MV-4-11 (cell line): ENCODE measurements around the gene UBTF.
"Not testable (repeated sequence)": the region's sequence is repeated elsewhere in the genome, so short reads cannot be mapped to it uniquely, and the experiment has no call there.

Source experiments
- DNase-seq: peaks from one replicate; lab custom pipeline; 2025; lab: John Stamatoyannopoulos, UW

UBTF gene

DNA sequence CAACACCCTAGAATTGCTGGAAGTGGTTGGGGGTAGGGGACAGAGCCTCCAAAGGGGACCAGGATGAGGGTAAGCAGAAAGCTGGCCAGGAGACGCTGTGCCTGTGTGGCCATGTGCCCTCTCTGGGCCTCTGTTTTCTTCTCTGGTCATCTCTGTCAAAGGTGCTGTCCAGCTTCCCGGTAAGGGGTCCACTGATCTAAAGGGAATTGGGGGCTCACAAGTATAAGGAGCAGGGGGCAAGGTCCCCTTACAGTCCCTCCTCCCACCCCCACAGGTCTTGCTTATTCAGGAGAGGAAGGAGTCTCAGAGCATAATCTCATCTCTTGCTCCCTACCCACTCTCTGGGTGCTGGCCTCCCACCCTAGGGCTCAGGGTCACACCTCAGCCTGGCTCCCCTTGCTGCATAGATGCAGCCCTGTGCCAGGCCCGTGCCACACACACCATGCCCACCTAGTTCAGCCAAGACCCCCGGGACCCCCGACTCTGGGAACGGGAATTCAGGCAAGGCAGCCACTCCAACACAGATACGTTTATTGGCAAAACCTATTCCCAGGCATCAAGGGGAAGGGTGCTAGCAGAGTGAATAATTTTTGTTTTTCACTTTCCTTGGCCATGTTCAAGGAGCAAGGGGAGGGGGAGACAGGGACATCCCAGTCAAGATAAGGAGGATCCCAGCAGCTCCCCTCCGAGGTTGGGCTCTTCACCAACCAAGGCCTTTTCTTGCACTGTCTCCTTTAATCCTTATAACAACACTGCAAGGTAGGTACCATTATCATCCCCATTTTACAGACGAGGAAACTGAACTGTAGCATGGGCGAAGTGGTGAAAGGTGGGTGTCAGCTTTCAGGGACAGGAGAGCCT lies 28.6 kb upstream of the UBTF start:
- no peak for DNase-seq

DNA sequence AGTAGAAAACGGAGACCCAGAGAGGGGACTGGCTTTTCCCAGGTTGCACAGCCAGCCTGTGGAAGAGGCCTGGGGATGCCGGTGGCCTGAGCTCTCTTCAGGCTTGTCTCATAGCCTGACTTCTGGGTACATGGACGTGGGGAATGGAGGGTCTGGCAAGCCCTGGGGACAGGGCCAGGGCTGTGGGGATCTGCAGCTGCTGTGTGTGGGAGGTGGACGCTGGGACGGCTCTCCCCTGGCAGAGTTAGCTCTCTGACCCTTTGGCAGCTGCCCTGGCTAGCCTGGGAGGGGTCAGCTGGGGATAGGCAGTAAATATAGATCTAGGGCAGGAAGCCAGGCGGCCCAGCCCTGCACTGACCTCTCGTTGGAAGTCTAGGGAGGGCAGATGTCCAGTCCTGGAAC lies 28.0 kb upstream of the UBTF start:
- DNase-seq: no peak

DNA sequence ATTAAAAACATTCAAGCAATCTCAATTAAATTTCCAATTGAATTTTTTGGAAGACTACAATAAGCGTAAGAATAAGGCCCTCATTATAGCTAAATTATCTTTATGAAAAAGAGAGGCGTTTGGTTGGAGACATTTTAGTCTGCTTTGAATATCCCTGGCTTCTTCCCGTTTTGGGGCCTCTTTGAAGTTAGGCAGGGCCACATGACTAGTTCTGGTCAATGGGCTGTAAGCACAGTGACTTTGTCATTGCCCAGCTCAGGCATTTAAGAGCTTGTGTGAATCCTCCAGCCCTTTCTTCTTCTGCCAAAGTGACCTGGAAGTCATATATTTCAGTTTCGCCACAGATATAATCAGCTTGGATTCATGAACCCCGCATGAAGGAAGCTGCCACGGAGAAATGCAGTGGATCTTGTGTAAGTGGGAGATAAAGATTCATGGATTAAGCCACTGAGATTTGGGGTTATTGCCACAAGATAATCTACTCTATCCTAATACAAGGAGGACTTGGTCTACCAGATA lies 21.7 kb upstream of the UBTF start:
- DNase-seq: peak; percentile 83

DNA sequence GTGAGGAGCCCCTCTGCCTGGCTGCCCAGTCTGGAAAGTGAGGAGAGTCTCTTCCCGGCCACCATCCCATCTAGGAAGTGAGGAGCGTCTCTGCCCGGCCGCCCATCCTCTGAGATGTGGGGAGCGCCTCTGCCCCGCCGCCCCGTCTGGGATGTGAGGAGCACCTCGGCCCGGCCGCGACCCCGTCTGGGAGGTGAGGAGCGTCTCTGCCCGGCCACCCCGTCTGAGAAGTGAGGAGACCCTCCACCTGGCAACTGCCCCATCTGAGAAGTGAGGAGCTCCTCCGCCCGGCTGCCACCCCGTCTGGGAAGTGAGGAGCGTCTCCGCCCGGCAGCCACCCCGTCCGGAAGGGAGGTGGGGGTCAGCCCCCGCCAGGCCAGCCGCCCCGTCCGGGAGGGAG lies 18.4 kb upstream of the UBTF start:
- not testable (repeated sequence) for DNase-seq

- no peak for DNase-seq
Observed at GRCh38 chr17:44236444-44236991, 17.0 kb upstream of the UBTF start.

- no peak for DNase-seq
Observed at GRCh38 chr17:44235583-44235936, 16.1 kb upstream of the UBTF start.

- no peak for DNase-seq
Observed at GRCh38 chr17:44233582-44233981, 14.1 kb upstream of the UBTF start.

- DNase-seq: no peak
Observed at GRCh38 chr17:44232061-44232460, 12.6 kb upstream of the UBTF start.

DNA sequence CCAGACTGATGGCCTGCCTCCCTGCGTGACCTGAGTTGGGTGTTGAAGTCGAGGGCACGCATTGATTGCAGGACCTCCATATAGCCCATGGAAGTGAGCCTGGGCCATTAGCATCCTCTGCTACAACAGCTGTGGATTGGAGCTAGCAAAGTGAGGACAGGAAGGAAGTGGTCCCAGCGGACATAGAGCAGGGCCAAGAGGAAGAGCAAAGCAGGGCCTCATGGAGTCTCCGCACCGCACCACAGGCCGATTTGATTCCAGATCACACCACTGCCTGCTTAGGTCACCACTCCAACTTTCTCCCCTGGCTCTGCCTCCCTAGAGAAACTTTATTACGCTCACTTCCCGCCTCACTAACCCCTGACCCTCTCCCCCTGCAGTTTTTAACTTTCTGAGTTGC lies 10.7 kb upstream of the UBTF start:
- DNase-seq: no peak

GRCh38 chr17:44229090-44229489 lies 9.6 kb upstream of the UBTF start:
- no peak for DNase-seq

GRCh38 chr17:44223541-44224071 lies 4.1 kb upstream of the UBTF start:
- no peak for DNase-seq

GRCh38 chr17:44222112-44222869 lies 2.8 kb upstream of the UBTF start:
- DNase-seq: peak; percentile 48

GRCh38 chr17:44221862-44222111 lies 2.3 kb upstream of the UBTF start:
- DNase-seq: no peak

DNA sequence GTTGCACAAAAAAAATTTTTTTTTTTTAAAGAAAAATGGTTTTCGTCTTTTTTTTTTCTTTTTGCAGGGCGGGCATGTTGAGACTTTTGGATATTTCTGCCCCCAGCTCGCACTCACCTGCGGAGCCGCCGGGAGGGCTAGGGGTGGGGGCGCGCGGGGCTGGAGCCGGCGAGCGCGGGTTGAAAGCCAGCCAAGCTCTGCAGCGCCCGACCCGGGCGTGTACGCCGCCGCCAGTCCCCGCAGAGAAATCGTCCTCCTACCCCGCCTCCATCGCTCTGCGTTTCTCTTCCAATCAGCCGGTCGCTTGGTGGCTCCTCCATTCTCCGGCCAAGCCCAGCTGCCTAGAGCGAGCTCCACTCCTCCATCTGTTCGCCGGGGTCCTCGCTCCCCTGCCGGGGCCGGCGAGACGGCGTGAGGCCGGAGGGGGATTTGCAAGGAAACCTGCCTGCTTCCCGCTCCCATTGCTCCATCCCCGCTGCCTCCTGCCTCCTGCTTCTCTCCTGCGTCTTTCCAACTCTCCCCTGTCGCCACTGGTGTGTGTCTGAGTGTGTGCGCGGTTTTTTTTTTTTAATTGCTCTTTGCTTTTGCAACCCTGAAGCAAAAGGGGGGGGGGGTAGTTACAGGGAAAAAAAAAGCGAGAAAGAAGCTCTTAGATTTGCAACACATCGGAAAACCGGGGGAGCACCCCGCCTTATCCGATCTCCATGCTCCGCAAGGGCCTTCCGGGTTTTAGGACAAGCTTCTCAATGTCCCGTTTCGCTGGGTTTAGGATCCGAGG lies 1.8 kb upstream of the UBTF start:
- peak; percentile 67 for DNase-seq

- DNase-seq: peak; percentile 1
Observed at GRCh38 chr17:44220213-44221083, 973 bp upstream of the UBTF start.

DNA sequence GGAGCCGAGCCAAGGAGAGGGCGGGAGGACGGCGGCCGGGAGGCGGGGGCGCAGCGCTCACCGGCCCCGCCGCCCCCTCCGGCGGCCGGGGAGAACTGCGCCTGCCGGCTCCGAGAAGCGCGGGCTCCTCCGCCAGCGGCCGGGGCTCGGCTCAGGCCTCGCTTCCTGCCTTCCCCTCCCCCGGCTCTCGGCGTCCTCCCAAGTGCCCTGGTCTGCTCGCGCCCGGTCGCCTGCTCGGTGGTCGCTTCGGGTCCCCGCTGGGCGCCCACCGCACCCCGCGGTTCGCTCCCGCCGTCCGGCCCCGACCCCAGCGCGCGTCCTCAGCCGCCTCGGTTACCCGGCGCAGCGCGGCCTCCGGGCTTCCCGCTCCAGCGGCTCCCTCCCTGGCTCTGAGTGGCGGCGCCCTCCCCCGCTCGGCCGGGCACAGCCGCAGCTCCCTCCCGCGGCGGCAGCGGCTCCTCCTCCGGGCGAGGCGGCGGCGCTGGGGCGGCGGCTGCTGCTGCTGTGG lies 313 bp downstream of the UBTF start:
- peak; percentile 22 for DNase-seq

- DNase-seq: peak; percentile 81
Observed at GRCh38 chr17:44218344-44219107, 949 bp downstream of the UBTF start.

GRCh38 chr17:44217738-44218343 lies 1.6 kb downstream of the UBTF start:
- no peak for DNase-seq

GRCh38 chr17:44216694-44217093 lies 2.8 kb downstream of the UBTF start:
- DNase-seq: peak; percentile 20

GRCh38 chr17:44216173-44216572 lies 3.3 kb downstream of the UBTF start:
- DNase-seq: peak; percentile 65
